Measurements from ENCODE around the gene PDZD7.

PDZD7 gene

DNA sequence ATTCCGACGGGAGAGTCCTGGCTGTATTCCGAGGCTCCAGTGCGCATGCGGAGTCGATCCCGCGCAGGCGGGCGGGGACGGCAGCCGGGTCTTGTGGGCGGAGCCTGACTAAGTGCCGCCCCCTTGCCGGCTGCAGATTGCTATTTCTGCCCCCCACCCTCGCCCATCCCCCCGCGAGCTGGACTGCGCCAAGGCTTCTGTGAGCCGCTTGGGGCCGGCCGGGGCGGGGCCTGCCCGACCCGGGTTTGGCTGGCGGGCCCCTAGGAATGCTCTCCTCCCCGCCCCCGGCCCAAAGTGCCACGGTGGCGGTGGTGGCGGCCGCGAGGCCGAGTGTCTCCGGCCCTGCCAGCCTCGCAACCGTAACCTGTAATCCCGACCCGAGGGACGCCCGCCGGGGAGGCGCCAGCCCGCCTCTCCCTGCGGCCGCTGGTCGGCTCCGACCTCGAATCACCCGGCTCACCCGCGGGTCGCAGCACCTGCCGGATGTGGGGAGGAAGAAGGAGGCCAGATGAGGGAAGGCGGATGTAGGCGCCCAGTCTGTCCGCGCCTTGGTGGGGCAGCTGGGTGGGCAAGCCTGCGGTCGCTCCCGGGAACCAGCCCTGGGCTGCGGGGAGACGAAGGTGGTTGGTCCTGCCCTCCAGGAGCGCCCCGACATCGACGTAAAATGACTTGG lies 30.2 kb upstream of the PDZD7 start:
- DNase-seq: peak; percentile 82 to 86

DNA sequence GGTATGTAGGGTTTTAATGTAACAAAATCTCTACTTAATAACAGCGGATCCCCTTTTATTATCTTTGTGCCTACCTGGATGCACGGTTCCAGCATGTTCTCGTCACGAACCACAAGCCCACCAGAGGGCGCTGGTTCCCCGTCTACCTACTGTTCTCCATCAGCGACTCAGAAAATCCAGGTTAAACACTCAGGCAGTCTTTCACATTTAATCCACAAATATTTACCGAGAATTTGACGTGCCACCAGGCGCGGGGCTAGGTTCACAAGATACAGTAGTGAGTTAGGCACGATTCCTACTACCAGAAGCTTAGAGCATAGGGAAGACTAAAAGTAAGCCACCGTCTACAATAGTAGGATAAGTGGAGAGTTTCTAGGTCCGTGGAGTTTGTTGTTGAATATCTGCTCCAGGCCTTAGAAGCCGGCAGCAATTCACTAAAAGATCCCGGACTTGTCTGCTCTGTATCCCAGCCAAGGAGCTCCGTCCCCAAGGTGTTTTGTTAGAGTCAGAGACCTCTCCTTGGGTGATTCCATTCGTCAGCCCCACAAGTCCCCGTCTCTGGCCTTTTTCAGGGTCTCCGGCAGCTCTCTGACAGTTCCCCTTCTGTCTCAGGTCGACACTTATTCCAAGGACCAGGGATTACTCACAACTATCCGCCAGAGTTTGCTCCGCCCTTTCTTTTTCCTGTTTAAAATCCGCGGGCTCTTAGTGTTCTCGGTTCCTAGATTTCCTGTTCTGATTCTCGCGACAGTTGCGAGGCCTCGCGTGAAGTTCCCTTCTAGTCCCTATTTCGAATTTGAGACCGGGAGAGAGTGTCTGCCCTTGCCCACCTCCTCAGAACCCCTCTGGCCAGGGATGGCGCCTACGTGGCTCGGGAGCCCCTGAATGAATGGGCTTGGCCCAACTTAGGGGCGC lies 29.4 kb upstream of the PDZD7 start:
- DNase-seq: peak; percentile 75 to 86

- DNase-seq: no peak
Observed at GRCh38 chr10:101056365-101057151, 25.6 kb upstream of the PDZD7 start.

- DNase-seq: no peak
Observed at GRCh38 chr10:101055411-101055810, 24.5 kb upstream of the PDZD7 start.

- DNase-seq: no peak
Observed at GRCh38 chr10:101054876-101055275, 23.9 kb upstream of the PDZD7 start.

GRCh38 chr10:101054351-101054750 lies 23.4 kb upstream of the PDZD7 start:
- DNase-seq: no peak

DNA sequence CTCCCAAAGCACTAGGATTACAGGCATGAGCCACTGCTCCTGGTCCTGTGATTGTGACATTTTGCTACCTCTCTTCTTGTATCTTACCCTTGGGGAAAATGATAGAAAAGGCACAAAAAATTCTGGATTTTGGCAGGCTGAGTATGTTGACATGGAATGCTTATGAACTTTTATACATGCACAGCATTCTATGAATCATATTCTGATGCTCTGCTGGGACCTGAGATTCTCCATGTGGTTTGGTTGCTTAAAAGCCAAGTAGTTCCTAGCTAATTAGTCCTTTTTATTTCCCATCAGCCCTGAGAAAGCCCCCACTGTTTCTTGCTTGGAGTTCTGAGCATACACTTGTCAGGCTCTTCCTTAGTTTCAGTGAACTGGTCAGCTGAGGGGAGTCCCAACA lies 22.6 kb upstream of the PDZD7 start:
- no peak for DNase-seq

GRCh38 chr10:101052285-101052684 lies 21.4 kb upstream of the PDZD7 start:
- DNase-seq: no peak

GRCh38 chr10:101050208-101051069 lies 19.5 kb upstream of the PDZD7 start:
- peak; percentile 26 to 54 for DNase-seq

- peak; percentile 55 to 83 for DNase-seq
Observed at GRCh38 chr10:101047961-101048892, 17.3 kb upstream of the PDZD7 start.

DNA sequence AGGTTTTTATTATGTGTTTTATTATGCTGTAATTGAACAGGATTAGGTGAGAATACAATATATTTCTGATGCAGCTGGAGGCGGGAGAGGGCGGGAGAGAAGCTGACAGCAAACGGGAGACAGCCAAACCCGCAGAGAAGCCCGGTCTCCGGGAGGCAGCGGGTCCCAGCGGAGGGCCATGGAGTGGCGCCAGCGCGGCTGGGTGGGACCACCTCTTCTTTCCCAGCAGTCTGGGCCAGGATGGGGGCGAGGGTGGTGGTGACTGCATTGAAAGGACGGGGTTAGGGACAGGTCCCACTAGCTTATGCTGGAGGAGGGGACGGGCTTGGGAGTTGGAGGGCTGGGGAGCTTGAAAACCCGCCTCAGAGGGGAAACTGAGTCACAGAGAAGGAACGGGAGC lies 16.3 kb upstream of the PDZD7 start:
- no peak for DNase-seq

GRCh38 chr10:101046332-101047238 lies 15.7 kb upstream of the PDZD7 start:
- peak; percentile 34 to 58 for DNase-seq

GRCh38 chr10:101044117-101044516 lies 13.2 kb upstream of the PDZD7 start:
- DNase-seq: no peak

- no peak for DNase-seq
Observed at GRCh38 chr10:101043363-101043707, 12.4 kb upstream of the PDZD7 start.

- DNase-seq: peak; percentile 84 to 85
Observed at GRCh38 chr10:101042667-101043362, 11.9 kb upstream of the PDZD7 start.

- DNase-seq: no peak
Observed at GRCh38 chr10:101042118-101042517, 11.2 kb upstream of the PDZD7 start.

- peak; percentile 8 to 58 for DNase-seq
Observed at GRCh38 chr10:101041252-101041761, 10.4 kb upstream of the PDZD7 start.

GRCh38 chr10:101040851-101041250 lies 9.9 kb upstream of the PDZD7 start:
- DNase-seq: no peak

DNA sequence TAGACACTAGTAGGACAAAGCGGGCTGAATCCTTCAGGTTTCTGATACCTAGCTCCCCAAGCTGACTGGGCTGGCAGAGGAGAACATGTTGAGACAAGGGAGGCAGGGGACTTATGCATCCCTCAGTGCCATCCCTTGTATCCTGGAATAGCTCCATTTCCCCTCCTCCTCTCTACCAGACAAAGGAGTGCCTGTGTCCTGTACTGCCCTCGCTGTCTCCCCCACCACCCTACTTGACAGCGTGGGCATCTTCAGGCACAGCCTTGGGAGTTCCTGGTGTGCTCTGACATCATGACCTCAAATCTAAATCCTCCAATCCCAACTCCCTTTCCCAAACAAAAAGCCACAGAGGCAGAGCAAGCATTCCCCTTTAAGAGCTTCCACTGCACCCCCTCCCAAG lies 9.1 kb upstream of the PDZD7 start:
- no peak for DNase-seq
